Putamen (tissue), 1 donor: ENCODE results near the gene HDAC10.

ENCODE experiments used
- DNase-seq: peaks from one replicate; pipeline ENCODE4 v3.0.0-alpha.2; 2016; ENCODE audit warnings: low spot score

Gene HDAC10

DNA sequence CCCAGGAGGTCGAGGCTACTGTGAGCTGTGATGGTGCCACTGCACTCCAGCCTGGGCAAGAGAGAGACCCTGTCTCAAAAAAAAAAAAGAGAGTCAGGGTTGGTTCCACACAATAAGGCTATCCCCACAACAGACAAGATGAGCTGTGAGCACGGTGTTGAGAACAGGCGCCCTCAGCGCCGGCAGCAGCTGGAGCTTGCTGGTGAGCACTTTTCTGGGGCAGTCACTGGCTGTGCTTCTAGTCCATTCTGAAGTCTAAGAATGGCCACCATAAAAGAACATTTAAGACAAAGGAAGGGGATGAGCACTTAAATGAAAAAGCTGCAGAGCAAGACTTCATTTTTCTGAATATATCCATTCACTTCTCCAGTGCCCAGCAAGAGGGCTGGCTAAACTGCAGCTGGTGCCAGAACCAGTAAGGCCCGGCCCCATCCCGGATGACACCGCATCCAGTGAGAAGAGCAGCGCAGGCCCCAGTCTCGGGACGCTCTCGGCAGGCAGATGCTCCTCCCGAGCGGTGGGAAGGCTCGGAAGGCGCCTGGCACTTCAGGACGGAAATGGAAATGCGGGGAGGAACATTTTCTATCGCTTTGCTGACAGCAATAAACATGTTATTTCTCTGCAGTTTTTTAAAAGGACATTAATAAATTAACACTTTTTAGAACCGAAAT is 18.4 kb downstream of the HDAC10 start:
- DNase-seq = no peak

DNA sequence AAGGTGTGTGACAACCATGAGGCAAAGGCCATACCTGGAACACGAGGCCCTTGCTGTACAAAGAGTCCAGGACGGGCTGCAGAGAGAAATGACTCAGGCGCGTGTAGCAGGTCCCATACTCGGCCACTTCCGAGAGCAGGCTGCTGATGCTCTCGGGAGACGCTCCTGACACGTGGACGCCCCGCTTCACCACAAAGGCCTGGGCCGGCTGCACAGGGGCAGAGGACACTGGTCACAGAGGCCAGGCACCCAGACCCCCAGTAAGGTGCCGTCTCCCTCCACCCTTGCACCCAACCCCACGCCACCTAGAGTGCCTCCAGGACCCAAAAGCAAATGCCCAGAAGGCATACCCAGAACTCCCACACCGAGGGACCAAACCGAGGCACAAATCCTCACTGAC is 21.7 kb downstream of the HDAC10 start:
- no peak for DNase-seq

DNA sequence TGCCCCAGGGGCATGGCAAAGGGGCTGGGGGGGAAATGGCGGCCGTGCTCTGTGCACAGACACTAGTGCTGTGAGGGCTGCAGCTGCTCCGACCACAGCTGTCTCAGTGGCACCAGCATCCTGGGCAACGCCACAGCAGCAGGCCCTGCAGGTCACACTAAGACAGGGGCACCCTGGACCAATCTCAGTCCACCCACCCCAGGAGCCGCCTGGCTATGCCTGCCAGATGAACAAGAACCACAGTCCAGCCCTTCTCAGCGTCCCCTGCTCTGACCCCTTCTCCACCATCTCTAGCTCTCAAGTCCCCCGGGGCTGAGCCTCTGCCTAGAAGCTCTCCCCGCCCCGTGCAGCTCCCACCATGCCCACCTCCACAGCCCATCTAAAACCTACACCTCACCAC is 22.7 kb downstream of the HDAC10 start:
- no peak for DNase-seq

DNA sequence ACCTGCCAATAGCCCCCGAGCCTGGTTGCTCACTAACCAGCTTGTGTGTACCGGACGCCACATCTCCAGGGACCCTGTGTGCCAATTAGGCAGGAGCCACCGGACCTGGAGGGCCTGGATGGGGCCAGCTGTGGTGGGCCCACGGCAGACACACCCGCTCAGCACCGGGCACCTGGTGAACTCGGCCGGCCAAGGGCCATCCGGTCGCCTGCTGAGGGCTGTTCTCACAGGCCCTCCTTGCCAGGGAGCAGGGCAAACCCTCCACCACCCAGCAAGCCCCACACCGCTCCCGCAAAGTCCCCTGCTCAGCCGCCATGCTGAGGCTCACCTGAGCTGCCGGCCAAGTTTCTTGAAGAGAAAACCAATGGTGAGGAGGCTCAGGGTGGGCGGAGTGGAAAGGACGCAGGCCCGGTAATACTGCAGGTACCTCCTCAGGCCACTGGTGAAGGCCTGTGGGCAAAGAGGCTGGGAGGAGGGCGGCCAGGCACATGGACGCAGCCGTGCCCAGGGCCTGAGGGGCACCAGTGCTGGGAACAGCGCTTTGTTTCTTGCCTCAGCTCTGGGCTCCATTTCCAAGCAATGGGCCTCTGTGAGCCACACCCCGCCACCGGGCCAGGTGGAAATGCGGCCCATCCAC is 23.4 kb downstream of the HDAC10 start:
- DNase-seq = no peak

DNA sequence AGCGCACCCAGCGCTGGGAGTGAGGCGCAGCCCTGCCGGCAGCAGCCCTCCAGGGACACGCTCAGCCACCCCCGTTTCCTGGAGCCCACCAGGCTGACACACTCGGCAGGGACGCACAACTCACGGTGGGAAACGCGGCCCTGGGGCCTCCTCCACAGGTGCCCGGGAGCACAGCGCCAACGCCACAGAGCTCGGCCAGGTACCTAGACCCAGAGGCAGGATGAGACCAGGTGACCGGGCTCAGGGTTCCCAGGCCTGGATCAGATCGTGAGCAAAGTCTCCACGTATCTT is 24.2 kb downstream of the HDAC10 start:
- no peak for DNase-seq

DNA sequence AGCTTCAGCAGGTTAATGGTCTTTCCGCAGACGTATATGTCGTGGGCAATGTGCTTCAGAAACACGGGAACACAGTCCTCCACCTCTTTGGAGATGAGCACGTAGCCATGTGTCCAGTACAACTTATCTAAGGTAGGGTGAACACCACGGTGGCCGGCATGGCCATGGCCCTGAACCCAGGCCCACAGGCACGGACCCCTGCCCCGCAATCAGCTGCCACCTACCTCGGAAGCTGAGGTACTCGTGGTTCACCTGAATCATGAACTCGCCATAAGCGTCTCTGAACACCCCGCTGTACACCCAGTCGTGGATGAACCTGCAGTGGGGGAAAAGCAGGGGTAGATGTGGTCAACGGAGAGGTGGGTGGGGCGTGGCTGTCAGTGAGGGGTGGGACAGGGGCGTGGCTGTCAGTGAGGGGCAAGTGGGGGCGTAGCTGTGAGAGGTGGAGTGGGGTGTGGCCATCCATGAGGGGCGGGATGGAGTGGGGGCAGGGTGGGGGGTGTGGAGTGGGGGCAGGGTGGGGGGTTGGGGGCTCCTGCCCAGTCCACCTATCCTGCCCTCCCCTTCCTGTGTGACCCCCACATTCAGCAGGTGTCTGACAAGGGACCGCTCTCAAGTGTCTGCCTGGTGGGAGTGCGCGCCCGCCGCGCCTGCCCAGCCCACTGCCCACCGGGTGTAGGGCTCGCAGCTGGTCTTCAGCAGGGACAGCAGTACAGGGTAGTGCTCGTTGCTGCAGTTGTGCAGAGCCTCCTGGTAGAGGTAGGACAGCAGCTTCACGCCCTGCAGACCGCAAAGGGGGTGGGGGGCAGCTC is 24.8 kb downstream of the HDAC10 start:
- DNase-seq = no peak

DNA sequence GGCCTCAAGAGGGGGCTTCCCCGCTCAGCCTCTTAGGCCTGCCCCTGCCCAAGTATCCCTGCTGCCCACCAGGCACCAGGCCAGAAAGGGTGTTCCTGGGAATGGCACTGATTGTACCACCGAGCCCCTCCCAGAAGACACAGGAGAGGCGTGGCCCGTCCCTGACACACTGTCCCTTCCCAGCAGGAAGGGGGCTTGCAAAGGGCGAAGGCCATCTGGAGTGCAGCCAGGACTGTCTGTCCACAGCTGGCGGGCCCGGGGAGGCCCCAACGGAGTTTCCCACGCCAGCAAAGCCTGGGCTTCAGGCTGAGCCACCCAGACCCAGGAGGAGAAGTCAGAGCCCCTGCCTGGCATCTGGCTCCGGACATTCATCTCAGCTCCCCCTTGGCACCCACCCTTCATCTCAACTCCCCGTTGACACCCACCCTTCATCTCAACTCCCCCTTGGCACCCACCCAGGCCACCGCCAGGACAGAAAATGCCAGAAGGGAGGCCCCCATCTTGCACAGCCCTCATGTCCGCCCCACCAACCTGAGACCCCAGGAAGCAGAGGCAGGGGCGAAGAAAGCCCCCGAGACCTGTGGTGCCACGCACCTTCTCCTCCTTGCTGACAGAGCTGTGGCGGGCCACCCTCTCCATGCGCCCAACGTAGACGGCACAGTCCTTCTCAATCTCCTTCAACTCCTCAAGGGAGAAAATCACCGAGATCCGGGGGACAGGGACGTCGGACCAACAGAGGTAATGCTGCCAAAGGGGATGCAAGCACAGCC is 25.7 kb downstream of the HDAC10 start:
- no peak for DNase-seq

DNA sequence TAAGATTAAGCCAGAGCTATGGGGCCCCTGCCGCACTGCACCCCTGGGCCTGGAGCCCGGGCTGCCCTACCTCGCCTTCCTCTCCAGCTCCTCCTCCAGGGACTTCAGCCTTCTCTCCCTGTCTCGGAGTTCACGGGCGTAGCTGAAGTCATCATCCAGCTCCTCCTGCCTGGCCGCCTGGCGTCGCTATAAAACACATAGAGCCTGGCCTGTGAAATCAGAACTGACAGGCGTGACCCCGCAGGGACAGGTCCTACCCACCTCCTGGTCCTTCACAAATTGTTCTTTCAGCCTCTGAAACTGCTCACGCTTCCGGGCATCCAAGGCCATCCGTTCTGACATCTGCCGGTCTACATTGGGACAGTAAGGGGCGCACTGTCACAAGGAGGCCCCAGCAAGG is 27.0 kb downstream of the HDAC10 start:
- DNase-seq = no peak

DNA sequence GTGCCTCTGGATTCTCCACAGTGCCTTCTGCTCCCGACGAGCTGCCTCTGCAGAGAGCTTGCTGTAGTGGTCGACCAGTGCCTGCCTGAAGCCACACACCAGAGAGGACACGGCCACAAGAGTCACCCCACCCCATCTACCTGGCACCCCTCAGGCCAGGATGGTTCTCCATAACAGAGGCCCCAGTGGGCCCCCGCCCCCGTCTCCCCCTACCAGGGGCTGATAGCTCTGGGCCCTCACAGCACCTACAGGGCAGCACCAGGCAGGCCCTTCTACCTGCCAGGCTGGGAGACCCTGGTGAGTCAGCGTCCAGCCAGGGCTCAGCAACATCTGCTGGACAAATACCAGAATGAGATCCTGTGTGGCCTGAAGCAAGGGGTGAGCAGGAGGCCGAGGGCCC is 28.6 kb downstream of the HDAC10 start:
- no peak for DNase-seq

DNA sequence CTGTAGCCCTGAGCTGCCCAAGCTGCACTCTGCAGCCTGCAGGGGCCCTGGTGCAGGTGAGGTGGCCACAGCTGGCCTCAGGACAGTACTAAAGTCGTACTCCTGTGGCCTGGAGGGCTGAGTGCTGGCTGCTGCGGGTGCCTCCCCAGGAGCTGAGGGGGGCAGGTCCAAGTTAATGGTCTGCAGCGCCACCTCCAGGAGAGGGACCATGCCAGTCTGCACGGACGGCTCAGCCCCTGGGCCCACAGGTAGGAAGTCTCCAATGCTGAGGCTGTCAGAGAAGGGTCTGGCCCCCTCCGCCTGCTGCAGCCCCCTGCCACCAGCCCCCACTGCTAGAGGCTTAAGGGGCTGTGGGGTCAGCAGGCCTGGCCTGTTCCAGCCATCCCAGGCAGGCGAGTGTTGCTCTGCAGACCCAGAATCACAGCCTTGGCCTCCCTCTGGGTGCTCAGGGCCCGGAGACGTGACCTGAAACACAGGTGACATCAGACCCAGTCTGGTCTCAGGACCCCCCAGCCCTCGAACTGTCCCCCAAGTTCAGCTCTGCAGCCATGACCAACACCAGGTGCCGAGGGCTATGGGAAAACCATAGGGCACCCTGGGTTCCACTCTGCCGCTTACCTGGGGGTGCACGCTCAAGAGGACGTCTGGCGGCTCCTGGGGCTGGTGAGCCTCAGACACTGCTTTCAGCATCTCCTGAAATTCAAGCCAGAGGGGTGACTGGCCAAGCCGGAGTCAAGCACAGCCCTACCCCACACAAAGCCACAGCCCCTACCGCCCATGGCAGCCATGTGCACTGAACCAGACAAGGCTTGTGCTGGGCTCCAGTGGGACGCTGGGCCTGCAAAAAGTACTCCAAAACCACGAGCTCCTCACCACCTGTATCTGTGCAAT is 29.4 kb downstream of the HDAC10 start:
- no peak for DNase-seq

DNA sequence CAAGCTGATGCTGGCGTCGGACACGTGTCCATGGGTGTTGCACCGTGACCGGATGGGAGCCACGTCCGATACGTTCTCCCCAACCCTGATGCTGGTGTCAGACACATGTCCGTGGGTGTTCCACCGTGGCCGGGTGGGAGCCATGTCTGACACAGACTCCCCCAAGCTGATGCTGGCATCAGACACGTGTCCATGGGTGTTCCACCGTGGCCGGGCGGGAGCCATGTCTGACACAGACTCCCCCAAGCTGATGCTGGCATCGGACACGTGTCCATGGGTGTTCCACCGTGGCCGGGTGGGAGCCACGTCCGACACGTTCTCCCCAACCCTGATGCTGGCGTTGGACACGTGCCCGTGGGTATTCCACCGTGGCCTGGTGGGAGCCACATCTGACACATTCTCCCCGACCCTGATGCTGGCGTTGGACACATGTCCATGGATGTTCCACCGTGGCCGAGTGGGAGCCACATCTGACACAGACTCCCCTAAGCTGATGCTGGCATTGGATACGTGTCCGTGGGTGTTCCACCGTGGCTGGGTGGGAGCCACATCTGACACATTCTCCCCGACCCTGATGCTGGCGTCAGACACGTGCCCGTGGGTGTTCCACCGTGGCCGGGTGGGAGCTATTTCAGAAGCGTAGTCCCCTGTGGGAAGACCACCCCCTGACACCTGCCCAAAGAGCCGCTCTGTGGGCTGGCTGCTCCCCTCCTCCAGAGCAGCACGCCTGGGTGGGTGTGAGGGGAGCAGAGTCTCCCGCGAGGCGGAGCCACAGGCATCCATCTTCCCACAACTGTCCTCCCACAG is 30.3 kb downstream of the HDAC10 start:
- no peak for DNase-seq

DNA sequence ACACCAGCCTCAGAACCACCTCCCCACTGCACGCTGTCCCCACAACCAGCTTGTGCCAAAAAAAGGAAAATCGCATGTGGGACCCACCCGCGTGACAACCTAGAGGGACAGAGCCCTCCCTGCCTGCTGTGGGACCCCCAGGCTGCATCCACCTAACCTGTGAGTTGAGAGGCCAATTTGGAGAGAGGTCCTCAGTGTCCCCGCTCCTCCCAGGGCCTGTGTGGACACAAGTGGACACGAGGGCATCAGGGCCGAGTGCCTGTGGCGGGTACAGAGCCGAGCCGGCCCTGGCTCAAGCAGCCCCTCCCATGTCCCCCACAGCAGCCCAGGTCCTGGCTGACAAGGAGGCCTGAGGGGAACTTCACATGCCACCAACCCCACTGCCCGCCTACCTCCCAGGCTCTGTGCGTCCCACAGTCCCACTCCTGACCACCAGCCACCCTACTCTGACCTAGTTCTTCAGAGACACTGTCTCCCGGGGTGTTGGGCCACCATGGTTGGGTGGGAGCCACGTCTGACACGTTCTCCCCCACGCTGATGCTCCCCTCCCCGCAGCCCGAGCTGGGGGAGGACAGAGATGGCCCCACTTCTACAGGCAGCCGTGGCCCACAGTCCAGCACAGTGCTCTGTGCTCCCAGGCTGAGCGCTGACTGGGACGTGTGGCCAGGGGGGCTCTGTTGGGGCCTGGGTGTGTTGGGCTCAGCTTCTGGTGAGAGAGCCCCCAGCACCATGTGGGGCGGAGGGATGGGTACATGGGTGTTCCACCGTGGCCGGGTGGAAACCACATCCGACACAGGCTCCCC is 31.1 kb downstream of the HDAC10 start:
- DNase-seq = no peak

DNA sequence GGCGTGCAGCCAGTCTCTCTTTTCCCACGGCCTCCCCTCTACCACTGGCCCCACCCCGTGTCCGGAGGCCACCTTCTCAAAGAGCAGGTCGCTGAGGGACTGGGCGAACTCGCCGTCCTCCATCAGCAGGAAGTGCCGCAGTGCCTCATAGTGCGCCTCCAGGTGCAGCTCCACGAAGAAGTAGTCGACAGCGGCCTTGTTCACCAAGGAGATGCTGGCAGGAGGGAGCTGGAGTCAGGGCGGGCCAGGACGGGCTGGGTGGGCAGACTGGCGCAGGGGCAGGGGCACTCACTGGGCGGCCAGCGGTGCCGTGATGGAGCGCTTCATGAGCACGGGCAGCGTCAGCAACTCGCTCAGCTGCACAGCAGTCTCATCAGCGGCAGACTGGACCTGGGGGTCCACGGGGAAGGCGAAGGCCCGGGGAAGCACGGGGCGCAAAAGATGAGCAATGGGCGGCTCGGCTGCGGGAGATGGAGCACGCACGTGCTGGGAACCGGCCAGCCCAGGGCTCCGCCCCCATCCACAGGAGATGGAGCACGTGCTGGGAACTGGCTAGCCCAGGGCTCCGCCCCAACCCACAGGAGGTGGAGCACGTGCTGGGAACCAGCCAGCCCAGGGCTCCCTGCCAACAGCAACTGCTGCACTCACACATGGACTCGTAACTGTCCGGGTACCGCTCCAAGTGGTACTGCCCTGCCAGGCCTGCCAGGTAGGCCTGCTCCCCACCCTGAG is 31.9 kb downstream of the HDAC10 start:
- no peak for DNase-seq

DNA sequence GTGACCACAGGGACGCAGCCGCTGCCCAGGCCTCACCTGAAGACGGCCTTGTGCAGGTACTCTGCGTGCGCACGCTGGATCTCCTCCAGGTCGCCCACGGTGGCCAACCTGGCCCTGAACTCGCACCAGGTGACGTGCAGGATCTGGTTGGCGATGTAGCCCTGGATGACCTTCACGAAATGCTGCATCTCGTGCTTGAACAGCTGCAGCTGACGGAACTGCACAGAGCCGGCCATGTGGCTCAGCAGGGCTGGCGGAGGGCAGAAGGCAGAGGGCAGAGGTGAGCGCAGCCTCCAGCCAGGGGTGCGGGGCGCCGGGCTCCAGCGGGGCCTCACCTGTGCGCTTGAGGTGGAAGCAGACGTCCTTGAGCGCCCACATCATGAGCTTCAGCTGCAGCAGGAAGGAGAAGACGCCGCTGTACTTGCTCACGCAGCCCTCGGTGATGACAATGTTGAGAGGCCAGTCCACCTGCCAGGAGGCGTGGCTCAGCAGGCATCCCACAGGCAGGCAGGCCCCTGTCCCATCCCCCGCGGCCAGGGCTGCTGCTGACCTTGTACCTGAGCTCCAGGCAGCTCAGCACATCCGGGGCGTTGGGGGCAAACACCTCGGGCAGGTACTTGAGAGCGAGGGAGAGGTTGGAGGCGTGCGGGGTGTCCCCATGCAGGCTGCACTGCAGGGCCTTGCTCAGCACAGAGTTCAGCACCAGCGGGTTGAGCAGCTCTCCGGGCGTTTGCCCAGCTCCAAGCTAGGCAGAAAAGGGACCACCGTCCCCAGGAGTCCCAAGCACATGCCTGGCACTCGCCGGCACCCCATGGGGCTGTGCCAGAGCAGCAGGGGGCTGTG is 32.7 kb downstream of the HDAC10 start:
- no peak for DNase-seq

DNA sequence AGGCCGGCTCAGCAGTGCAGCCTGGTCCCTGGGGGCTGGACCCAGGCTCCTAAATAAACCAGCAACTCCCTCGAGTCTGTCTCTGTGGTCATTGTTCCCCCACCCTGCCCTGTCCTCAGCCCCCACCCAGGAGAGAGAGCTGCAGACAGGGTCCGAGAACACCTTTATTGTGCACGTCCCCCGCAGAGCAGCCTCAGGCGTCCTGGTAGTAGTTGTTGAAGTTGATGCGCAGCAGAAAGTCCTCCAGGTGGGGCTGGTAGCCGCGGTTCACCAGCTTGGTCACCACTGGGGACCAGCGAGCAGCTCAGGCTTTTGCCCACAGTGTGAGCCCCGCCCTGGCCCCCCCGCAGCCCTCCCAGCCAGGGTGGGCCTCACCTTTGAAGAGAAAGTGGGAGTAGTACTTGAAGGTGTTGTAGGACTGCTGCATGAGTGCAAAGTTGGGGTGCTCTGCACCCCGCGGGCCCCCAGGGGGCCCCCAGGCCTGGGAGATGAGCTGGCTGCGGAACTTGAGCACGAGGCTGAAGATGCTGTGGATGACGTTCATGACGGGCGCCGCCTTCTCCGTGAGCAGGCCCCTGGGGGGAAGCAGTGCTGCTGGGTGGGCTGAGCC is 33.4 kb downstream of the HDAC10 start:
- no peak for DNase-seq

DNA sequence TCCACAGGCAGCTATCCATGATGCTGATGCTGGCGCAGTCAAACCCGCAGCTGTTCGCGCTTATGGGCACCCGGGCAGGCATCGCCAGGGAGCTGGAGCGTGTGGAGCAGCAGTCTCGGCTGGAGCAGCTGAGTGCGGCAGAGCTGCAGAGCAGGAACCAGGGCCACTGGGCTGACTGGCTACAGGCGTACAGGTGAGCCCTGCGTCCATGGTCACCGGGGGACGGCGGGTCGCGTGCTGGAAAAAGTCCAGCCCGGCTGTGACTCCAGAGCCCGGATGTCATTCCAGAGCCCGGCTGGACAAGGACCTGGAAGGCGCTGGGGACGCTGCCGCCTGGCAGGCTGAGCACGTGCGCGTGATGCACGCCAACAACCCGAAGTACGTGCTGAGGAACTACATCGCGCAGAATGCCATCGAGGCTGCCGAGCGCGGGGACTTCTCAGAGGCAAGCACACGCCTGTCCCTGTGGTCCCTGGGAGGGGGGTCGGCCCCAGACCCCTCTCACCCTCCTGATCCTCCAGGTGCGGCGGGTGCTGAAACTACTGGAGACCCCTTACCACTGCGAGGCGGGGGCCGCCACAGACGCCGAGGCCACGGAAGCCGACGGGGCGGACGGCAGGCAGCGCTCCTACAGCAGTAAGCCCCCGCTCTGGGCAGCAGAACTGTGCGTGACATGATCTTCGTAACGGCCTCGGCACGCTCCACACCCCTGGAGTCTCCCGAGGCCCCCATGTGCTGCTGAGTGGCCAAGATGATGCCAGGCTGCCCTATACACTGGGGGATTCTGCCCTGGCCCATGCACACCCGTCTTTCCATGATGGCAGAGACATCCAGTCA is 34.2 kb downstream of the HDAC10 start:
- DNase-seq = no peak
